WTC11 (cell line): ENCODE data around the gene ACACA. TPM values are rescaled to one million over a fixed set of nuclear protein-coding genes. Genes with fewer than 3 reads are reported as not detected.
A peak's percentile ranks its signal among the peaks of the same experiment; 100 is the strongest.

ENCODE experiments used
- ATAC-seq: fragments of 200-7000 bp; cut with Tn5 transposase; 2 replicates; pipeline ENCODE4 v1.10.0; 2021; ENCODE audit warnings: mild to moderate bottlenecking, moderate library complexity
- CTCF ChIA-PET: fragments of 300-600 bp; sonication (Branson Sonifier 250); formaldehyde crosslinking; loops from one replicate; lab custom pipeline; 2021; ENCODE audit warnings: antibody characterized with exemption; lab: Charles Lee
- POLR2A ChIA-PET: fragments of 350-600 bp; sonication (Branson Sonifier 250); formaldehyde crosslinking; loops from one replicate; lab custom pipeline; 2021; ENCODE audit warnings: antibody characterized with exemption; lab: Charles Lee
- DNase-seq: peaks from one replicate; pipeline ENCODE4 v3.0.0; 2021; ENCODE audit warnings: low spot score
- H3K27ac Mint-ChIP-seq: 2 replicates; pipeline ENCODE4 v1.8.0; 2021; ENCODE audit warnings: mixed read lengths
- H3K27me3 Mint-ChIP-seq: 2 replicates; pipeline ENCODE4 v1.8.0; 2021; ENCODE audit warnings: low read depth, mild to moderate bottlenecking, moderate library complexity, mixed read lengths
- H3K36me3 Mint-ChIP-seq: 2 replicates; pipeline ENCODE4 v1.8.0; 2021; ENCODE audit warnings: mixed read lengths
- H3K4me1 Mint-ChIP-seq: 2 replicates; pipeline ENCODE4 v1.8.0; 2022; ENCODE audit warnings: mixed read lengths
- H3K4me3 Mint-ChIP-seq: 2 replicates; pipeline ENCODE4 v1.8.0; 2021; ENCODE audit warnings: mild to moderate bottlenecking, moderate library complexity, mixed read lengths
- H3K9me3 Mint-ChIP-seq: 2 replicates; pipeline ENCODE4 v1.8.0; 2021; ENCODE audit warnings: mixed read lengths
- CBFB ChIP-seq: sonication (generic); formaldehyde crosslinking; IDR thresholded peaks from 2 replicates; pipeline ENCODE4 v1.8.1; 2022; ENCODE audit warnings: mild to moderate bottlenecking, low read depth, missing genetic modification reagents
- ESRRA ChIP-seq: sonication (generic); formaldehyde crosslinking; IDR thresholded peaks from 2 replicates; pipeline ENCODE4 v1.8.1; 2022; ENCODE audit warnings: mild to moderate bottlenecking, missing genetic modification reagents, borderline replicate concordance
- HMGA2 ChIP-seq: fragments of 250-450 bp; sonication (Bioruptor Pico); IDR thresholded peaks from 2 replicates; pipeline ENCODE4 v1.4.0; 2021; ENCODE audit warnings: mild to moderate bottlenecking, moderate library complexity
- IRF2 ChIP-seq: sonication (generic); formaldehyde crosslinking; IDR thresholded peaks from 2 replicates; pipeline ENCODE4 v1.8.0; 2022; ENCODE audit warnings: low read depth, missing genetic modification reagents, borderline replicate concordance
- NFE2L1 ChIP-seq: sonication (generic); formaldehyde crosslinking; IDR thresholded peaks from 2 replicates; pipeline ENCODE4 v1.8.1; 2023; ENCODE audit warnings: missing genetic modification reagents
- NR2C2 ChIP-seq: sonication (generic); formaldehyde crosslinking; IDR thresholded peaks from 2 replicates; pipeline ENCODE4 v1.8.0; 2022; ENCODE audit warnings: mild to moderate bottlenecking, missing genetic modification reagents
- ZBTB21 ChIP-seq: sonication (generic); formaldehyde crosslinking; IDR thresholded peaks from 2 replicates; pipeline ENCODE4 v1.8.1; 2023; ENCODE audit warnings: mild to moderate bottlenecking, missing genetic modification reagents, borderline replicate concordance
- ZNF219 ChIP-seq: sonication (generic); formaldehyde crosslinking; IDR thresholded peaks from 2 replicates; pipeline ENCODE4 v1.8.0; 2023; ENCODE audit warnings: missing genetic modification reagents, mild to moderate bottlenecking, borderline replicate concordance
- ZNF317 ChIP-seq: sonication (generic); formaldehyde crosslinking; IDR thresholded peaks from 2 replicates; pipeline ENCODE4 v1.8.1; 2023; ENCODE audit warnings: low read depth, mild to moderate bottlenecking, moderate library complexity, missing genetic modification reagents, borderline replicate concordance
- ZNF671 ChIP-seq: fragments of 250-450 bp; sonication (Bioruptor Pico); IDR thresholded peaks from 2 replicates; pipeline ENCODE4 v1.8.0; 2021; ENCODE audit warnings: mild to moderate bottlenecking
- total RNA-seq: library from RNA; stranded (reverse); gene quantifications from 3 replicates; pipeline ENCODE4 v1.2.3, GENCODE V29; 2021
- TF ChIP-seq, protein P1 (sequence below): sonication (generic); formaldehyde crosslinking; IDR thresholded peaks from 2 replicates; pipeline ENCODE4 v1.8.0; 2023; ENCODE audit warnings: missing genetic modification reagents, mild to moderate bottlenecking, borderline replicate concordance
- TF ChIP-seq, protein P2 (sequence below): sonication (generic); formaldehyde crosslinking; IDR thresholded peaks from 2 replicates; pipeline ENCODE4 v1.8.1; 2023; ENCODE audit warnings: mild to moderate bottlenecking, missing genetic modification reagents
- TF ChIP-seq, protein P3 (sequence below): sonication (generic); formaldehyde crosslinking; IDR thresholded peaks from 2 replicates; pipeline ENCODE4 v1.8.1; 2022; ENCODE audit warnings: mild to moderate bottlenecking, moderate library complexity, missing genetic modification reagents
- TF ChIP-seq, protein P4 (sequence below): sonication (generic); formaldehyde crosslinking; IDR thresholded peaks from 2 replicates; pipeline ENCODE4 v1.8.1; 2023; ENCODE audit warnings: mild to moderate bottlenecking, missing genetic modification reagents
- TF ChIP-seq, protein P5 (sequence below): fragments of 200-600 bp; IDR thresholded peaks from 2 replicates; pipeline ENCODE4 v1.8.0; 2022; ENCODE audit warnings: antibody characterized with exemption

The ACACA gene
- total RNA-seq, 1 experiment from 2014 or later = 167 TPM

DNA sequence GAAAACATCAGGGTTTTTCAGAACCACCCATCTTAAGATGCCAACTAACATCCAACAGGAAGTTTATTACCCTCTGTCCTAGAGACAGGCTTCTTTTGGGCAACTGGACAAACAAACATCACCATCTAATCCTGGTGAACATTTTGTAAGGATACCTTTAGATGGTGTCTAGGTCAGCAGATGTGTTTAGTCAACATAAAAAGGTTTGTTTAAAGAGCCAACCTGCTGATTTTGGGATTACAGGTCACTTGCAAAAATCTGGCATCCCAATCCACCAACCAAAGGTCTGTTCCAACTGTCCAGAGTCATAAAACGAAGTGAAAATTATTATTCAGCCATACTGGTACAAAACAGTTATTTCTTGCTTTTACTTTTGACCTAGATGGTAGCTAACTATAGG, 176.0 kb downstream of the ACACA start (continued):
- TF ChIP-seq, protein P1, sequence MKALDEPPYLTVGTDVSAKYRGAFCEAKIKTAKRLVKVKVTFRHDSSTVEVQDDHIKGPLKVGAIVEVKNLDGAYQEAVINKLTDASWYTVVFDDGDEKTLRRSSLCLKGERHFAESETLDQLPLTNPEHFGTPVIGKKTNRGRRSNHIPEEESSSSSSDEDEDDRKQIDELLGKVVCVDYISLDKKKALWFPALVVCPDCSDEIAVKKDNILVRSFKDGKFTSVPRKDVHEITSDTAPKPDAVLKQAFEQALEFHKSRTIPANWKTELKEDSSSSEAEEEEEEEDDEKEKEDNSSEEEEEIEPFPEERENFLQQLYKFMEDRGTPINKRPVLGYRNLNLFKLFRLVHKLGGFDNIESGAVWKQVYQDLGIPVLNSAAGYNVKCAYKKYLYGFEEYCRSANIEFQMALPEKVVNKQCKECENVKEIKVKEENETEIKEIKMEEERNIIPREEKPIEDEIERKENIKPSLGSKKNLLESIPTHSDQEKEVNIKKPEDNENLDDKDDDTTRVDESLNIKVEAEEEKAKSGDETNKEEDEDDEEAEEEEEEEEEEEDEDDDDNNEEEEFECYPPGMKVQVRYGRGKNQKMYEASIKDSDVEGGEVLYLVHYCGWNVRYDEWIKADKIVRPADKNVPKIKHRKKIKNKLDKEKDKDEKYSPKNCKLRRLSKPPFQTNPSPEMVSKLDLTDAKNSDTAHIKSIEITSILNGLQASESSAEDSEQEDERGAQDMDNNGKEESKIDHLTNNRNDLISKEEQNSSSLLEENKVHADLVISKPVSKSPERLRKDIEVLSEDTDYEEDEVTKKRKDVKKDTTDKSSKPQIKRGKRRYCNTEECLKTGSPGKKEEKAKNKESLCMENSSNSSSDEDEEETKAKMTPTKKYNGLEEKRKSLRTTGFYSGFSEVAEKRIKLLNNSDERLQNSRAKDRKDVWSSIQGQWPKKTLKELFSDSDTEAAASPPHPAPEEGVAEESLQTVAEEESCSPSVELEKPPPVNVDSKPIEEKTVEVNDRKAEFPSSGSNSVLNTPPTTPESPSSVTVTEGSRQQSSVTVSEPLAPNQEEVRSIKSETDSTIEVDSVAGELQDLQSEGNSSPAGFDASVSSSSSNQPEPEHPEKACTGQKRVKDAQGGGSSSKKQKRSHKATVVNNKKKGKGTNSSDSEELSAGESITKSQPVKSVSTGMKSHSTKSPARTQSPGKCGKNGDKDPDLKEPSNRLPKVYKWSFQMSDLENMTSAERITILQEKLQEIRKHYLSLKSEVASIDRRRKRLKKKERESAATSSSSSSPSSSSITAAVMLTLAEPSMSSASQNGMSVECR (CRISPR knock-in tag) = no peak
- TF ChIP-seq, protein P2, sequence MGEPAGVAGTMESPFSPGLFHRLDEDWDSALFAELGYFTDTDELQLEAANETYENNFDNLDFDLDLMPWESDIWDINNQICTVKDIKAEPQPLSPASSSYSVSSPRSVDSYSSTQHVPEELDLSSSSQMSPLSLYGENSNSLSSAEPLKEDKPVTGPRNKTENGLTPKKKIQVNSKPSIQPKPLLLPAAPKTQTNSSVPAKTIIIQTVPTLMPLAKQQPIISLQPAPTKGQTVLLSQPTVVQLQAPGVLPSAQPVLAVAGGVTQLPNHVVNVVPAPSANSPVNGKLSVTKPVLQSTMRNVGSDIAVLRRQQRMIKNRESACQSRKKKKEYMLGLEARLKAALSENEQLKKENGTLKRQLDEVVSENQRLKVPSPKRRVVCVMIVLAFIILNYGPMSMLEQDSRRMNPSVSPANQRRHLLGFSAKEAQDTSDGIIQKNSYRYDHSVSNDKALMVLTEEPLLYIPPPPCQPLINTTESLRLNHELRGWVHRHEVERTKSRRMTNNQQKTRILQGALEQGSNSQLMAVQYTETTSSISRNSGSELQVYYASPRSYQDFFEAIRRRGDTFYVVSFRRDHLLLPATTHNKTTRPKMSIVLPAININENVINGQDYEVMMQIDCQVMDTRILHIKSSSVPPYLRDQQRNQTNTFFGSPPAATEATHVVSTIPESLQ (CRISPR knock-in tag) = no peak
- TF ChIP-seq ZNF219 (CRISPR knock-in tag) (no peak), ESRRA (CRISPR knock-in tag) (no peak), ZNF671 (CRISPR knock-in tag) (no peak), NFE2L1 (CRISPR knock-in tag) (no peak), ZNF317 (CRISPR knock-in tag) (no peak)
- TF ChIP-seq, protein P3, sequence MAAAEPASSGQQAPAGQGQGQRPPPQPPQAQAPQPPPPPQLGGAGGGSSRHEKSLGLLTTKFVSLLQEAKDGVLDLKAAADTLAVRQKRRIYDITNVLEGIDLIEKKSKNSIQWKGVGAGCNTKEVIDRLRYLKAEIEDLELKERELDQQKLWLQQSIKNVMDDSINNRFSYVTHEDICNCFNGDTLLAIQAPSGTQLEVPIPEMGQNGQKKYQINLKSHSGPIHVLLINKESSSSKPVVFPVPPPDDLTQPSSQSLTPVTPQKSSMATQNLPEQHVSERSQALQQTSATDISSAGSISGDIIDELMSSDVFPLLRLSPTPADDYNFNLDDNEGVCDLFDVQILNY (CRISPR knock-in tag) = no peak
- TF ChIP-seq, protein P4, sequence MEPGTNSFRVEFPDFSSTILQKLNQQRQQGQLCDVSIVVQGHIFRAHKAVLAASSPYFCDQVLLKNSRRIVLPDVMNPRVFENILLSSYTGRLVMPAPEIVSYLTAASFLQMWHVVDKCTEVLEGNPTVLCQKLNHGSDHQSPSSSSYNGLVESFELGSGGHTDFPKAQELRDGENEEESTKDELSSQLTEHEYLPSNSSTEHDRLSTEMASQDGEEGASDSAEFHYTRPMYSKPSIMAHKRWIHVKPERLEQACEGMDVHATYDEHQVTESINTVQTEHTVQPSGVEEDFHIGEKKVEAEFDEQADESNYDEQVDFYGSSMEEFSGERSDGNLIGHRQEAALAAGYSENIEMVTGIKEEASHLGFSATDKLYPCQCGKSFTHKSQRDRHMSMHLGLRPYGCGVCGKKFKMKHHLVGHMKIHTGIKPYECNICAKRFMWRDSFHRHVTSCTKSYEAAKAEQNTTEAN (CRISPR knock-in tag) = no peak

DNA sequence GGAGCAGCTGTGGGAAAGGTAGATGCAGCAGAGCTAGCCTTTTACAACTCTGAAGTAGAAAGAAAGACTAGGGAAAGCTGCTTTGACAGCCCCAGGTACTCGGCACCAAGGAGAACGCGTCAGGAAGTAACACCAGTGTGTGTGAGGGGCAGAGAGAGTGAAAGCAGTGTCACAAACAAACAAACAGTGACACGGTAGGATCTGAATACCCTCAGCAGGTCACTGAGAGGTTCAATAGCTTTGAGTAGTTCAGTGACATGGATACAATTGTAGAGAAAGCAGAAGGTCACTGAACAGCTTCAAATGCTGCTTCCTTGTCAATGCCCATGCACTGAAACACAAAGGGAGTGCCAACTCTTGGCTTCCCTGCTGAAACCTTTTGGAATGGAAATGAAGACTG, 181.2 kb downstream of the ACACA start:
- ChIA-PET CTCF (interaction anchor here (1.1 to 2.8 kb wide), 4 partner anchors 14 to 623 kb away, joined by 4 to 16 read pairs (median 4); no protein-coding TSS in a partner anchor), POLR2A (interaction anchor here (1.3 kb wide), 1 partner anchor 15 kb away, joined by 5 read pairs; no protein-coding TSS in a partner anchor)
- ATAC-seq (peak; percentile 79), DNase-seq (no peak)
- Mint-ChIP-seq H3K27me3 (no peaks in the 10 kb centered on the region), H3K36me3 (peaks cover 24% of the 10 kb centered on the region), H3K4me1 (peaks cover 32% of the 10 kb centered on the region), H3K27ac (peak overlapping the region; percentile 80), H3K9me3 (no peaks in the 10 kb centered on the region), H3K4me3 (no peak overlapping the region)
- TF ChIP-seq ZBTB21 (CRISPR knock-in tag) = peak; percentile 59; the same call in 1 of the 2 replicates
- TF ChIP-seq IRF2 (CRISPR knock-in tag) = no peak

DNA sequence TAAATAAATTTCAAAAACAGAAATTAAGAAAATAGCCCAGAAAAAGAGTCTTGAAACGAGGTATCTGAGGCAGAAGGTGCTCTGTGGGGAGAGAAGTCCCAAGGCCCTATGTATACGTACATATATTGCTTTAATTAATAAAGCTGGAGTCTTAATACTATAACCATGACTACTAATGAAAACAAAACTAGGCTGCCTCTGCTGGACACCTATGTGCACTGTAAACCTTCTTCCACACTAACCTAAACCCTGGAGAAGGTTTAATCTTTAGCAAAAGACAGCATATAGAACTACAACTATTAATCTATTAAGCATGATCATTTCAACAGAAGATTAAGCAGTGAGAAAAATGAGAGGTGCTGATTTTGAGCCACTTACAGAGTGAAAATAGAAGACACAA, 184.8 kb downstream of the ACACA start:
- no peak for DNase-seq
- Mint-ChIP-seq H3K36me3 (peaks cover 28% of the 10 kb centered on the region), H3K9me3 (no peaks in the 10 kb centered on the region)
- CTCF ChIA-PET = interaction anchor here (0.7 kb wide), 1 partner anchor 12 kb away, joined by 3 read pairs; no protein-coding TSS in a partner anchor
- TF ChIP-seq NR2C2 (CRISPR knock-in tag) (no peak), HMGA2 (CRISPR knock-in tag) (no peak), CBFB (CRISPR knock-in tag) (no peak)
- TF ChIP-seq, protein P1 (CRISPR knock-in tag) = no peak
- TF ChIP-seq, protein P5, sequence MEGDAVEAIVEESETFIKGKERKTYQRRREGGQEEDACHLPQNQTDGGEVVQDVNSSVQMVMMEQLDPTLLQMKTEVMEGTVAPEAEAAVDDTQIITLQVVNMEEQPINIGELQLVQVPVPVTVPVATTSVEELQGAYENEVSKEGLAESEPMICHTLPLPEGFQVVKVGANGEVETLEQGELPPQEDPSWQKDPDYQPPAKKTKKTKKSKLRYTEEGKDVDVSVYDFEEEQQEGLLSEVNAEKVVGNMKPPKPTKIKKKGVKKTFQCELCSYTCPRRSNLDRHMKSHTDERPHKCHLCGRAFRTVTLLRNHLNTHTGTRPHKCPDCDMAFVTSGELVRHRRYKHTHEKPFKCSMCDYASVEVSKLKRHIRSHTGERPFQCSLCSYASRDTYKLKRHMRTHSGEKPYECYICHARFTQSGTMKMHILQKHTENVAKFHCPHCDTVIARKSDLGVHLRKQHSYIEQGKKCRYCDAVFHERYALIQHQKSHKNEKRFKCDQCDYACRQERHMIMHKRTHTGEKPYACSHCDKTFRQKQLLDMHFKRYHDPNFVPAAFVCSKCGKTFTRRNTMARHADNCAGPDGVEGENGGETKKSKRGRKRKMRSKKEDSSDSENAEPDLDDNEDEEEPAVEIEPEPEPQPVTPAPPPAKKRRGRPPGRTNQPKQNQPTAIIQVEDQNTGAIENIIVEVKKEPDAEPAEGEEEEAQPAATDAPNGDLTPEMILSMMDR = no peak
- TF ChIP-seq, all 79 proteins: peak for 0
- Mint-ChIP-seq H3K4me1 (peaks cover 41% of the 10 kb centered on the region), H3K27ac (peak overlapping the region; percentile 65; the same call in 1 of the 2 replicates), H3K27me3 (no peaks in the 10 kb centered on the region), H3K4me3 (no peak overlapping the region)
- ATAC-seq = no peak
- POLR2A ChIA-PET = no interaction called here
